Spleen (tissue), 11 donors: ENCODE data around the gene GNAI2. TPM values are rescaled to one million over a fixed set of nuclear protein-coding genes. Genes with fewer than 3 reads are reported as not detected.
A peak's percentile ranks its signal among the peaks of the same experiment; 100 is the strongest.

Experiments
- DNase-seq: peaks from one replicate; pipeline ENCODE4 v3.0.0-alpha.2; 2020
- H3K27ac ChIP-seq, 8 donors: fragments of 200-600 bp; sonication (generic) in 7 of 8; 1 replicate in 4 of 8; 2 replicates in 4 of 8; pipeline versions ENCODE4 v1.5.0 to v1.8.0; 2016 to 2021; ENCODE audit warnings: inconsistent platforms in 4 of 8, mild to moderate bottlenecking in 4 of 8, moderate library complexity in 1 of 8
- H3K27me3 ChIP-seq, 7 donors: fragments of 200-600 bp; sonication (generic) in 6 of 7; replicated peaks in 1 of 7; 1 replicate in 4 of 7; 2 replicates in 3 of 7; pipeline versions ENCODE4 v1.5.0 to v1.8.0; 2016 to 2021; ENCODE audit warnings: inconsistent platforms in 3 of 7, mild to moderate bottlenecking in 1 of 7
- H3K36me3 ChIP-seq, 6 donors: fragments of 200-600 bp; sonication (generic) in 5 of 6; 1 replicate in 4 of 6; 2 replicates in 2 of 6; pipeline versions ENCODE4 v1.5.0 to v1.8.0; 2016 to 2021; ENCODE audit warnings: inconsistent platforms in 2 of 6
- H3K4me1 ChIP-seq, 6 donors: fragments of 200-600 bp; sonication (generic) in 5 of 6; 1 replicate in 3 of 6; 2 replicates in 3 of 6; pipeline versions ENCODE4 v1.5.0 to v1.8.0; 2016 to 2021; ENCODE audit warnings: inconsistent platforms in 3 of 6
- H3K4me3 ChIP-seq, 8 donors: fragments of 200-600 bp; sonication (generic) in 7 of 8; 1 replicate in 4 of 8; 2 replicates in 4 of 8; pipeline versions ENCODE4 v1.5.0 to v1.8.0; 2016 to 2021; ENCODE audit warnings: inconsistent platforms in 4 of 8, mild to moderate bottlenecking in 4 of 8, moderate library complexity in 2 of 8
- H3K9me3 ChIP-seq, 8 donors: fragments of 200-600 bp; sonication (generic) in 7 of 8; 1 replicate in 4 of 8; 2 replicates in 4 of 8; pipeline versions ENCODE4 v1.5.0 to v1.8.0; 2016 to 2021; ENCODE audit warnings: inconsistent platforms in 4 of 8
- CTCF ChIP-seq, 11 experiments: fragments of 200-600 bp in 7 of 11; fragments of 450-650 bp in 4 of 11; sonication (generic) in 4 of 11; IDR thresholded peaks in 8 of 11; conservative IDR thresholded peaks in 3 of 11; 1 replicate in 7 of 11; 2 replicates in 4 of 11; pipeline versions ENCODE4 v1.4.0 to v1.8.0; 2016 to 2021; ENCODE audit warnings: antibody characterized with exemption in 11 of 11, inconsistent platforms in 4 of 11, mild to moderate bottlenecking in 1 of 11
- POLR2A ChIP-seq, 3 donors: fragments of 450-650 bp; IDR thresholded peaks; one replicate each; pipeline ENCODE4 v1.5.1; 2017; ENCODE audit warnings: antibody characterized with exemption in 3 of 3, mild to moderate bottlenecking in 1 of 3
- POLR2AphosphoS5 ChIP-seq, 3 donors: sonication (generic); formaldehyde crosslinking; IDR thresholded peaks; one replicate each; pipeline ENCODE4 v1.5.1; 2017; ENCODE audit warnings: antibody characterized with exemption in 3 of 3
- WGBS, 5 donors: extraction: QIAGEN DNeasy Blood & Tissue Kit in 3 of 5; methylation state at CpG; one replicate each; pipeline versions ENCODE4 v1.1.5 to v1.1.7; 2013 to 2018; 5-methylcytosine and 5-hydroxymethylcytosine counted together
- intact Hi-C: fragments of 100-400 bp; cut with DNase I; formaldehyde crosslinking; loops from one replicate; pipeline ENCODE4 v1.15.0; 2023; ENCODE audit warnings: low total_unique reads
- polyA plus RNA-seq, 3 donors: library from polyadenylated mRNA; stranded (reverse); fragments of 200-250 nt; gene quantifications; one replicate each; pipeline ENCODE4 v1.2.1, GENCODE V29; 2013
- total RNA-seq, 7 donors: library from RNA; depleted of rRNA in 3 of 7; stranded (reverse); fragments of >200 nt in 3 of 7; fragmentation: NEBNext Ultra II Directional in 4 of 7; extraction: Animal tissue kit (Norgen Biotek cat#: 25700) in 4 of 7; gene quantifications; one replicate each; pipeline versions ENCODE4 v1.1.0 to v1.2.1, GENCODE V29; 2016 to 2021
- donor health status: healthy with polysubstance abuse.
- donor health status: DM: no; HTN: no; CAD: no; lungs with moderate emphysema.
- donor health status: DM: no; HTN: no; CAD: no.
- donor health status: Bipolar disorder and iron deficiency.
- donor health status: healthy.
- donor health status: DM: no; HTN: no; CAD: no.
- donor health status: DM: yes; HTN: yes; CAD: no.

GNAI2 gene
- total and polyA plus RNA-seq, 10 donors = 147 to 466 (median 360) TPM

DNA sequence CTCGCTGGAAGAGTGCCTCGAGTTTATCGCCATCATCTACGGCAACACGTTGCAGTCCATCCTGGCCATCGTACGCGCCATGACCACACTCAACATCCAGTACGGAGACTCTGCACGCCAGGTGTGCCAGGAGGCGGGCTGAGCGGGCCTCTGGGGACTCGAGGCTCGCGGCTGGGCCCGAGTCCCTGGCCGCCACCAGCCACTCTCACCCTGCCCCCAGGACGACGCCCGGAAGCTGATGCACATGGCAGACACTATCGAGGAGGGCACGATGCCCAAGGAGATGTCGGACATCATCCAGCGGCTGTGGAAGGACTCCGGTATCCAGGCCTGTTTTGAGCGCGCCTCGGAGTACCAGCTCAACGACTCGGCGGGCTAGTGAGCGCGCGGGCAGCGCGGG, 42.7 kb upstream of the GNAI2 start:
- no peaks in the 10 kb centered on the region for H3K9me3 ChIP-seq
- peaks cover 10 to 44% (median 31%) of the 10 kb centered on the region in 6 donors for H3K4me1 ChIP-seq
- peaks cover 0 to 5% (median 0%) of the 10 kb centered on the region in 6 donors for H3K36me3 ChIP-seq
- no peak overlapping the region for H3K27ac ChIP-seq
- intact Hi-C loops = loop anchor here (5.0 kb wide), 1 partner anchor 34 kb away; no protein-coding TSS in a partner anchor
- WGBS, 5 donors = 42 to 57% (median 47%) methylated on average over 18 to 36 of the region's 36 CpGs
- no peak for DNase-seq
- peaks cover 9 to 56% (median 29%) of the 10 kb centered on the region in 7 donors for H3K27me3 ChIP-seq
- no peak for TF ChIP-seq CTCF (IDR thresholded peaks at IDR 0.05 in 8 of 11, conservative IDR thresholded peaks at IDR 0.05 in 3 of 11)
- H3K4me3 ChIP-seq = peak overlapping the region in 2 of 8 donors; percentile 15 to 39

- 19 to 39% (median 32%) methylated on average over 16 to 34 of the region's 34 CpGs for WGBS, 5 donors
- Histone ChIP-seq H3K27ac (no peak overlapping the region), H3K27me3 (peaks cover 9 to 60% (median 29%) of the 10 kb centered on the region in 7 donors), H3K9me3 (no peaks in the 10 kb centered on the region), H3K4me1 (peaks cover 10 to 44% (median 31%) of the 10 kb centered on the region in 6 donors), H3K4me3 (peak overlapping the region in 2 of 8 donors; percentile 15 to 39), H3K36me3 (peaks cover 0 to under 1% (median 0%) of the 10 kb centered on the region in 6 donors)
- TF ChIP-seq CTCF (IDR thresholded peaks at IDR 0.05 in 8 of 11, conservative IDR thresholded peaks at IDR 0.05 in 3 of 11) = no peak
- no peak for TF ChIP-seq POLR2A (IDR thresholded peaks at IDR 0.05)
- no peak for TF ChIP-seq POLR2AphosphoS5 (IDR thresholded peaks at IDR 0.05)
- intact Hi-C loops = loop anchor here (5.0 kb wide), 1 partner anchor 34 kb away; no protein-coding TSS in a partner anchor
- no peak for DNase-seq
Measured at GRCh38 chr3:50193746-50194127, 42.3 kb upstream of the GNAI2 start.

DNA sequence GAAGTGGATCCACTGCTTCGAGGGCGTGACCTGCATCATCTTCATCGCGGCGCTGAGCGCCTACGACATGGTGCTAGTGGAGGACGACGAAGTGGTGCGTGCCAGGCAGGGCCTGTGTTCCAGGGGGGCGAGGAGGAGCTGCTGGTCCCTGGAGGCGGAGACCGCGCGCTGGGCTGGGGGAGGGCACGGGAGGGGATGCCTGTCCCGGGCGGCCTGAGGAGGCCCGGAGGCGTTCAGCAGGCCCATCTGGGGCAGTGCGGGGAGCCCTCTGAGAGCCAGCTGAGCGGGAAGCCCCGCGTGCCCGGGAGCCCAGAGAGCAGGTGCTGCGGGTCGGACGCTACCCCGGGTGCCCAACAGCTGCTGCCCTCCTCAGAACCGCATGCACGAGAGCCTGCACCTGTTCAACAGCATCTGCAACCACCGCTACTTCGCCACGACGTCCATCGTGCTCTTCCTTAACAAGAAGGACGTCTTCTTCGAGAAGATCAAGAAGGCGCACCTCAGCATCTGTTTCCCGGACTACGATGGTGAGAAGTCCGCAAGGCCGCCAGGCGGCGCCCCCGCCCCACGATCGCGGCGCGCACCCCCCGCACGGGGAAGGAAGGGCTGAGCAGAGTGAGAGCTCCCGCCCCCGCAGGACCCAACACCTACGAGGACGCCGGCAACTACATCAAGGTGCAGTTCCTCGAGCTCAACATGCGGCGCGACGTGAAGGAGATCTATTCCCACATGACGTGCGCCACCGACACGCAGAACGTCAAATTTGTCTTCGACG, 41.7 kb upstream of the GNAI2 start:
- peaks cover 9 to 66% (median 29%) of the 10 kb centered on the region in 7 donors for H3K27me3 ChIP-seq
- H3K36me3 ChIP-seq = no peaks in the 10 kb centered on the region
- WGBS, 5 donors = 8 to 13% (median 11%) methylated on average over 23 to 70 of the region's 70 CpGs
- H3K27ac ChIP-seq = no peak overlapping the region
- H3K9me3 ChIP-seq = no peaks in the 10 kb centered on the region
- peak overlapping the region in 5 of 8 donors; percentile 13 to 39 (median 15) for H3K4me3 ChIP-seq
- intact Hi-C loops = loop anchor here (5.0 kb wide), 1 partner anchor 33 kb away; no protein-coding TSS in a partner anchor
- DNase-seq = peak; percentile 93
- peaks cover 10 to 40% (median 31%) of the 10 kb centered on the region in 6 donors for H3K4me1 ChIP-seq
- TF ChIP-seq CTCF (IDR thresholded peaks at IDR 0.05 in 8 of 11, conservative IDR thresholded peaks at IDR 0.05 in 3 of 11) (peak; percentile 45 to 85 (median 79)), POLR2A (IDR thresholded peaks at IDR 0.05) (no peak), POLR2AphosphoS5 (IDR thresholded peaks at IDR 0.05) (peak in 2 of 3 donors; percentile 58 to 70)

DNA sequence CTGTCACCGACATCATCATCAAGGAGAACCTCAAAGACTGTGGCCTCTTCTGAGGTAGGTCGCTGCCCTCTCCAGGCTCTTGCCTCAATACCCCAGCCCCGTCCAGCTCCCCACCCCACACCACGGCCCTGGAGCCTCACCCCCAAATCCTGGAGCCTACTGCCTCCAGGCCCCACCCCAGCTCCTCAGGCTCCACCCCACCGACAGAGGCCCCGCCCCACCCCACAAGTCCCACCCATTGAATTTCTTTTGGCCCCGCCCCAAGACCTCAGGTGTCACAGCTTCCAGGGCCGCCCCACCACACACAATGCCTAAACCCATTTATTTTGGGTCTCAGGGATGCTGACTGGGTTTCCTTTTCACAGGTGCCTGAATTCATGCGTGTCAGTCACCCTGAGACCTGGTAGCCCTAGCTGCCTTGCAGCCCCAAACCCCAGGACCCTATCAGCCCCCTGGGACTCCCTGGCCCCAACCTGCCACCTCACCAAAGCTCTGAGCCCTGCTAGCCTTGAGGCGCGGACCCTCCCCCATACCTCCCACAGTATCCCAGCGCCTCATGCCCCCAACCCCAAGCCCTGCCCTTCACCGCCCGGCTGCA, 41.0 kb upstream of the GNAI2 start:
- 61 to 69% (median 64%) methylated on average over 11 to 14 of the region's 14 CpGs for WGBS, 5 donors

More for the DNA sequence above, 41.0 kb upstream of the GNAI2 start:
- intact Hi-C loops = loop anchor here (5.0 kb wide), 1 partner anchor 32 kb away; no protein-coding TSS in a partner anchor
- Histone ChIP-seq H3K27me3 (peaks cover 9 to 73% (median 32%) of the 10 kb centered on the region in 7 donors), H3K4me3 (peak overlapping the region in 5 of 8 donors; percentile 13 to 39 (median 15)), H3K9me3 (no peaks in the 10 kb centered on the region), H3K36me3 (no peaks in the 10 kb centered on the region), H3K4me1 (peaks cover 10 to 40% (median 31%) of the 10 kb centered on the region in 6 donors), H3K27ac (no peak overlapping the region)
- DNase-seq = no peak
- TF ChIP-seq CTCF (IDR thresholded peaks at IDR 0.05 in 8 of 11, conservative IDR thresholded peaks at IDR 0.05 in 3 of 11) = no peak
- TF ChIP-seq POLR2AphosphoS5 (IDR thresholded peaks at IDR 0.05) = no peak
- TF ChIP-seq POLR2A (IDR thresholded peaks at IDR 0.05) = no peak
